H1 (cell line): ENCODE results near the gene TERC. TPM values are rescaled to one million over a fixed set of nuclear protein-coding genes. Genes with fewer than 3 reads are reported as not detected.

ENCODE experiments used
- ASH2L ChIP-seq: fragments of 200-600, 300-600 bp; sonication (generic); IDR thresholded peaks from one replicate; pipeline ENCODE4 v1.7.1; 2017; ENCODE audit warnings: low read length
- BCL11A ChIP-seq, 2 experiments: IDR thresholded peaks; one replicate each; pipeline ENCODE4 v1.6.1; 2011; ENCODE audit warnings: low read depth in 2 of 2, low read length in 2 of 2, mild to moderate bottlenecking in 2 of 2
- BRCA1 ChIP-seq: IDR thresholded peaks from 2 replicates; pipeline ENCODE4 v1.6.1; 2012; ENCODE audit warnings: low read depth, low read length, improper control_type of control experiment
- CEBPB ChIP-seq: IDR thresholded peaks from 2 replicates; pipeline ENCODE4 v1.6.1; 2012; ENCODE audit warnings: low read depth, low read length
- CHD2 ChIP-seq: IDR thresholded peaks from 2 replicates; pipeline ENCODE4 v1.6.1; 2012; ENCODE audit warnings: low read length, improper control_type of control experiment
- CREB1 ChIP-seq: IDR thresholded peaks from 2 replicates; pipeline ENCODE4 v1.6.1; 2012; ENCODE audit warnings: inconsistent platforms
- EGR1 ChIP-seq: IDR thresholded peaks from 2 replicates; pipeline ENCODE4 v1.6.1; 2011; ENCODE audit warnings: low read depth, low read length, borderline replicate concordance
- GABPA ChIP-seq: IDR thresholded peaks from 2 replicates; pipeline ENCODE4 v1.6.1; 2011; ENCODE audit warnings: mild to moderate bottlenecking, low read length, moderate library complexity, borderline replicate concordance; ENCODE audit not compliant: insufficient read depth
- POLR2AphosphoS5 ChIP-seq: IDR thresholded peaks from 2 replicates; pipeline ENCODE4 v1.6.1; 2011; ENCODE audit warnings: low read depth, low read length
- SIN3A ChIP-seq, 2 experiments: IDR thresholded peaks in 1 of 2; conservative IDR thresholded peaks in 1 of 2; 2 replicates each; pipeline ENCODE4 v1.6.1; 2011 to 2012; ENCODE audit warnings: low read length in 2 of 2, improper control_type of control experiment in 1 of 2, low read depth in 1 of 2, mild to moderate bottlenecking in 1 of 2
- polyA plus RNA-seq, 7 experiments: library from polyadenylated mRNA; depleted of rRNA in 3 of 7; stranded (reverse) in 5 of 7; unstranded in 2 of 7; fragments of >200 nt in 5 of 7; fragments of 200-250 nt in 2 of 7; gene quantifications; 1 replicate in 5 of 7; 2 replicates in 1 of 7; 4 replicates in 1 of 7; pipeline versions ENCODE4 v1.2.1 to v1.2.3, GENCODE V29; 2011 to 2013; ENCODE audit warnings: missing spikeins in 2 of 7, mixed read lengths in 2 of 7
- total RNA-seq: library from RNA; stranded (reverse); fragmentation: NEBNext Ultra II Directional; extraction: Animal tissue kit (Norgen Biotek cat#: 25700); gene quantifications from 2 replicates; pipeline ENCODE4 v1.2.1, GENCODE V29; 2021
- TF ChIP-seq, protein P1 (sequence below): fragments of 300-600 bp; sonication (generic); IDR thresholded peaks from 2 replicates; pipeline ENCODE4 v1.7.1; 2012; ENCODE audit warnings: low read length, moderate library complexity, mild to moderate bottlenecking, inconsistent platforms; ENCODE audit not compliant: insufficient replicate concordance

TERC gene
- total and polyA plus RNA-seq, 2 of the 8 experiments (the other 6 are each of a cell fraction or from before 2014, with no cell fraction given), result 2.3 to 17.0 TPM

DNA sequence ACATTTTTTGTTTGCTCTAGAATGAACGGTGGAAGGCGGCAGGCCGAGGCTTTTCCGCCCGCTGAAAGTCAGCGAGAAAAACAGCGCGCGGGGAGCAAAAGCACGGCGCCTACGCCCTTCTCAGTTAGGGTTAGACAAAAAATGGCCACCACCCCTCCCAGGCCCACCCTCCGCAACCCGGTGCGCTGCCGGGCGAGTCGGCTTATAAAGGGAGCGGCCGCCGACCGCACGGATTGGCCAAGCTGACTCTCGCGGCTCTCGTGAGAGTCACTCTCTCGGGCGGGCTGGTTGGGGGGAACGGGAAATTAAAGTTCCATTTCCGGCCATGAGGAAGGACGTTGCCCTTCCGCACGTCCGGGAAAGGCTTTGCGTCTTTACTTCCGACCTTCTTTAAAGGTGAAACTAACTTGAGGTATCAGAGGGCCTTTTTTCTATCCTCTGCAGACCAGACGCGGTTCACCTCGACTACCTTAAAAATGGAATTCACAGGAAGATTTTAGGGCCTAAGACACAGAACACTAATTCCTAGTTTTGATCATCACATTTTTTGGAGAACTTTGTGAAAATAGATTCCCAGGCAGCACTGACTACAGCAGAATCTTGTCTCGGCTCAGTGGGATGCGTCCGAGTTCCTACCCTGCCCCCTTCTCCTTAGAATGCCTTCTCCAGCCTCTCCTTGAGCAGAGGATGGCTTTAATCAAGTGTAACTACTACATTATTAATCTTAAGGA, at the start of gene TERC (continued):
- peak; percentile 92 for TF ChIP-seq BRCA1
- TF ChIP-seq ASH2L, result peak; percentile 22
- TF ChIP-seq GABPA, result peak; percentile 60; the same call in 1 of the 2 replicates
- TF ChIP-seq CREB1, result peak; percentile 22; the same call in 1 of the 2 replicates
- TF ChIP-seq, protein P1, sequence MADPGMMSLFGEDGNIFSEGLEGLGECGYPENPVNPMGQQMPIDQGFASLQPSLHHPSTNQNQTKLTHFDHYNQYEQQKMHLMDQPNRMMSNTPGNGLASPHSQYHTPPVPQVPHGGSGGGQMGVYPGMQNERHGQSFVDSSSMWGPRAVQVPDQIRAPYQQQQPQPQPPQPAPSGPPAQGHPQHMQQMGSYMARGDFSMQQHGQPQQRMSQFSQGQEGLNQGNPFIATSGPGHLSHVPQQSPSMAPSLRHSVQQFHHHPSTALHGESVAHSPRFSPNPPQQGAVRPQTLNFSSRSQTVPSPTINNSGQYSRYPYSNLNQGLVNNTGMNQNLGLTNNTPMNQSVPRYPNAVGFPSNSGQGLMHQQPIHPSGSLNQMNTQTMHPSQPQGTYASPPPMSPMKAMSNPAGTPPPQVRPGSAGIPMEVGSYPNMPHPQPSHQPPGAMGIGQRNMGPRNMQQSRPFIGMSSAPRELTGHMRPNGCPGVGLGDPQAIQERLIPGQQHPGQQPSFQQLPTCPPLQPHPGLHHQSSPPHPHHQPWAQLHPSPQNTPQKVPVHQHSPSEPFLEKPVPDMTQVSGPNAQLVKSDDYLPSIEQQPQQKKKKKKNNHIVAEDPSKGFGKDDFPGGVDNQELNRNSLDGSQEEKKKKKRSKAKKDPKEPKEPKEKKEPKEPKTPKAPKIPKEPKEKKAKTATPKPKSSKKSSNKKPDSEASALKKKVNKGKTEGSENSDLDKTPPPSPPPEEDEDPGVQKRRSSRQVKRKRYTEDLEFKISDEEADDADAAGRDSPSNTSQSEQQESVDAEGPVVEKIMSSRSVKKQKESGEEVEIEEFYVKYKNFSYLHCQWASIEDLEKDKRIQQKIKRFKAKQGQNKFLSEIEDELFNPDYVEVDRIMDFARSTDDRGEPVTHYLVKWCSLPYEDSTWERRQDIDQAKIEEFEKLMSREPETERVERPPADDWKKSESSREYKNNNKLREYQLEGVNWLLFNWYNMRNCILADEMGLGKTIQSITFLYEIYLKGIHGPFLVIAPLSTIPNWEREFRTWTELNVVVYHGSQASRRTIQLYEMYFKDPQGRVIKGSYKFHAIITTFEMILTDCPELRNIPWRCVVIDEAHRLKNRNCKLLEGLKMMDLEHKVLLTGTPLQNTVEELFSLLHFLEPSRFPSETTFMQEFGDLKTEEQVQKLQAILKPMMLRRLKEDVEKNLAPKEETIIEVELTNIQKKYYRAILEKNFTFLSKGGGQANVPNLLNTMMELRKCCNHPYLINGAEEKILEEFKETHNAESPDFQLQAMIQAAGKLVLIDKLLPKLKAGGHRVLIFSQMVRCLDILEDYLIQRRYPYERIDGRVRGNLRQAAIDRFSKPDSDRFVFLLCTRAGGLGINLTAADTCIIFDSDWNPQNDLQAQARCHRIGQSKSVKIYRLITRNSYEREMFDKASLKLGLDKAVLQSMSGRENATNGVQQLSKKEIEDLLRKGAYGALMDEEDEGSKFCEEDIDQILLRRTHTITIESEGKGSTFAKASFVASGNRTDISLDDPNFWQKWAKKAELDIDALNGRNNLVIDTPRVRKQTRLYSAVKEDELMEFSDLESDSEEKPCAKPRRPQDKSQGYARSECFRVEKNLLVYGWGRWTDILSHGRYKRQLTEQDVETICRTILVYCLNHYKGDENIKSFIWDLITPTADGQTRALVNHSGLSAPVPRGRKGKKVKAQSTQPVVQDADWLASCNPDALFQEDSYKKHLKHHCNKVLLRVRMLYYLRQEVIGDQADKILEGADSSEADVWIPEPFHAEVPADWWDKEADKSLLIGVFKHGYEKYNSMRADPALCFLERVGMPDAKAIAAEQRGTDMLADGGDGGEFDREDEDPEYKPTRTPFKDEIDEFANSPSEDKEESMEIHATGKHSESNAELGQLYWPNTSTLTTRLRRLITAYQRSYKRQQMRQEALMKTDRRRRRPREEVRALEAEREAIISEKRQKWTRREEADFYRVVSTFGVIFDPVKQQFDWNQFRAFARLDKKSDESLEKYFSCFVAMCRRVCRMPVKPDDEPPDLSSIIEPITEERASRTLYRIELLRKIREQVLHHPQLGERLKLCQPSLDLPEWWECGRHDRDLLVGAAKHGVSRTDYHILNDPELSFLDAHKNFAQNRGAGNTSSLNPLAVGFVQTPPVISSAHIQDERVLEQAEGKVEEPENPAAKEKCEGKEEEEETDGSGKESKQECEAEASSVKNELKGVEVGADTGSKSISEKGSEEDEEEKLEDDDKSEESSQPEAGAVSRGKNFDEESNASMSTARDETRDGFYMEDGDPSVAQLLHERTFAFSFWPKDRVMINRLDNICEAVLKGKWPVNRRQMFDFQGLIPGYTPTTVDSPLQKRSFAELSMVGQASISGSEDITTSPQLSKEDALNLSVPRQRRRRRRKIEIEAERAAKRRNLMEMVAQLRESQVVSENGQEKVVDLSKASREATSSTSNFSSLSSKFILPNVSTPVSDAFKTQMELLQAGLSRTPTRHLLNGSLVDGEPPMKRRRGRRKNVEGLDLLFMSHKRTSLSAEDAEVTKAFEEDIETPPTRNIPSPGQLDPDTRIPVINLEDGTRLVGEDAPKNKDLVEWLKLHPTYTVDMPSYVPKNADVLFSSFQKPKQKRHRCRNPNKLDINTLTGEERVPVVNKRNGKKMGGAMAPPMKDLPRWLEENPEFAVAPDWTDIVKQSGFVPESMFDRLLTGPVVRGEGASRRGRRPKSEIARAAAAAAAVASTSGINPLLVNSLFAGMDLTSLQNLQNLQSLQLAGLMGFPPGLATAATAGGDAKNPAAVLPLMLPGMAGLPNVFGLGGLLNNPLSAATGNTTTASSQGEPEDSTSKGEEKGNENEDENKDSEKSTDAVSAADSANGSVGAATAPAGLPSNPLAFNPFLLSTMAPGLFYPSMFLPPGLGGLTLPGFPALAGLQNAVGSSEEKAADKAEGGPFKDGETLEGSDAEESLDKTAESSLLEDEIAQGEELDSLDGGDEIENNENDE, result no peak
- TF ChIP-seq CHD2, result peak; percentile 98
- TF ChIP-seq CEBPB, result no peak
- TF ChIP-seq BCL11A (IDR thresholded peaks at IDR 0.05; ENCODE audit: low read depth in 2 of 2, low read length in 2 of 2), result no peak
- TF ChIP-seq EGR1, result peak; percentile 82
- TF ChIP-seq SIN3A (conservative IDR thresholded peaks at IDR 0.05 in 1 of 2, IDR thresholded peaks at IDR 0.05 in 1 of 2; ENCODE audit: low read depth in 1 of 2, low read length in 2 of 2), result peak in 1 of 2 experiments; percentile 66; a peak in 2 of 4 replicates
- TF ChIP-seq POLR2AphosphoS5, result peak; percentile 93
